ENCODE results near the gene GLT1D1. TPM values are rescaled to one million over a fixed set of nuclear protein-coding genes. Genes with fewer than 3 reads are reported as not detected.

Gene GLT1D1
- total RNA-seq, 3 donors from 2014 or later = 0.16 to 0.73 (median 0.33) TPM

DNA sequence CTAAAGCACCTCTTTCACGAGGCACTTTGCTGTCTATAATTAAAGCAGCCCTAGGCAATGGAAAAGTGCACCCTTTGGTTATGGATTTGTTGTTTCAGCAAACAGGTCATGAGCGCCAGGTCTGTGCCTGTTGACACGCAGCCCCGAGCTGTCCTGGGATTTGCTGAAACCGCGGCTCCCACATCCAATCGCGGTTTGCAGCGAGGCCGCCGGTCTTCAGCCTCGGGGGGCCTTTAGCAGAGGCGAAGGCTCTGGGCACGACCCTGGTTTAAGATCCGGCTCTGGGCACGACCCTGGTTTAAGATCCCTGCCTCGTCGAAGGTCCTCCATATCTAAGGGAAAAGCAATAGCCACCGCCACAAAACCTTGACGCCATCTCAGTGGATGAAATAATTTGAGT is 79.2 kb downstream of the GLT1D1 start:
- TF ChIP-seq, protein P1, sequence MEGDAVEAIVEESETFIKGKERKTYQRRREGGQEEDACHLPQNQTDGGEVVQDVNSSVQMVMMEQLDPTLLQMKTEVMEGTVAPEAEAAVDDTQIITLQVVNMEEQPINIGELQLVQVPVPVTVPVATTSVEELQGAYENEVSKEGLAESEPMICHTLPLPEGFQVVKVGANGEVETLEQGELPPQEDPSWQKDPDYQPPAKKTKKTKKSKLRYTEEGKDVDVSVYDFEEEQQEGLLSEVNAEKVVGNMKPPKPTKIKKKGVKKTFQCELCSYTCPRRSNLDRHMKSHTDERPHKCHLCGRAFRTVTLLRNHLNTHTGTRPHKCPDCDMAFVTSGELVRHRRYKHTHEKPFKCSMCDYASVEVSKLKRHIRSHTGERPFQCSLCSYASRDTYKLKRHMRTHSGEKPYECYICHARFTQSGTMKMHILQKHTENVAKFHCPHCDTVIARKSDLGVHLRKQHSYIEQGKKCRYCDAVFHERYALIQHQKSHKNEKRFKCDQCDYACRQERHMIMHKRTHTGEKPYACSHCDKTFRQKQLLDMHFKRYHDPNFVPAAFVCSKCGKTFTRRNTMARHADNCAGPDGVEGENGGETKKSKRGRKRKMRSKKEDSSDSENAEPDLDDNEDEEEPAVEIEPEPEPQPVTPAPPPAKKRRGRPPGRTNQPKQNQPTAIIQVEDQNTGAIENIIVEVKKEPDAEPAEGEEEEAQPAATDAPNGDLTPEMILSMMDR (IDR thresholded peaks at IDR 0.05) = no peak
- no peak for TF ChIP-seq POLR2AphosphoS5 (IDR thresholded peaks at IDR 0.05)
- TF ChIP-seq POLR2A (IDR thresholded peaks at IDR 0.05) = no peak
- no peak overlapping the region for H3K4me3 ChIP-seq
- no peak for DNase-seq (ENCODE audit: low spot score in 2 of 2)
- no peaks in the 10 kb centered on the region for H3K4me1 ChIP-seq
- intact Hi-C loops (cut with DNase I; ENCODE audit: low total_unique reads) = no loop called here
- no peaks in the 10 kb centered on the region for H3K9me3 ChIP-seq
- no peaks in the 10 kb centered on the region for H3K36me3 ChIP-seq
- H3K27me3 ChIP-seq = no peaks in the 10 kb centered on the region
- no peak overlapping the region for H3K27ac ChIP-seq

DNA sequence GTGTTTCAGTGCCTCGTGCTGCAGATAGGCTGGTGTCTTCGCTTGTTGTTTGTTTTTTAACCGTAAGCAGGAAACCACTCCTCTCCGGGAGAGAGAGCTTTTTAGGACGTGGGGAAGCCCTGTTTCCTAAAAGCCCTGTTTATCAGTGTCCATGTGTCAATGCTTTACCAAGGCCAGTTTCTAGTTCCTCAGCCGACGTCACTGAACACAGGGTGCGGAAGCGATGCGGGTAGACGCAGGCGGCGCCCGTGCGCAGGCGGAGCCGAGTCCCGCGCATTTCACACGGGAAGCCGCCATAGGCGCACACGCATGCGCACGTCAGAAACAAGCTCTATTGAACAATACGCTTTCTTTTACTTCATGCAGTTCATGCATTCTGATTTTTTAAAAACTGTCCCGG is 79.8 kb downstream of the GLT1D1 start:
- Histone ChIP-seq H3K27ac (no peak overlapping the region), H3K27me3 (no peaks in the 10 kb centered on the region), H3K4me1 (no peaks in the 10 kb centered on the region), H3K4me3 (no peak overlapping the region), H3K36me3 (no peaks in the 10 kb centered on the region), H3K9me3 (no peaks in the 10 kb centered on the region)
- TF ChIP-seq POLR2AphosphoS5 (IDR thresholded peaks at IDR 0.05) (no peak), POLR2A (IDR thresholded peaks at IDR 0.05) (no peak)
- TF ChIP-seq, protein P1 (IDR thresholded peaks at IDR 0.05) = no peak
- DNase-seq (ENCODE audit: low spot score in 2 of 2) = no peak
- intact Hi-C loops (cut with DNase I; ENCODE audit: low total_unique reads) = no loop called here

DNA sequence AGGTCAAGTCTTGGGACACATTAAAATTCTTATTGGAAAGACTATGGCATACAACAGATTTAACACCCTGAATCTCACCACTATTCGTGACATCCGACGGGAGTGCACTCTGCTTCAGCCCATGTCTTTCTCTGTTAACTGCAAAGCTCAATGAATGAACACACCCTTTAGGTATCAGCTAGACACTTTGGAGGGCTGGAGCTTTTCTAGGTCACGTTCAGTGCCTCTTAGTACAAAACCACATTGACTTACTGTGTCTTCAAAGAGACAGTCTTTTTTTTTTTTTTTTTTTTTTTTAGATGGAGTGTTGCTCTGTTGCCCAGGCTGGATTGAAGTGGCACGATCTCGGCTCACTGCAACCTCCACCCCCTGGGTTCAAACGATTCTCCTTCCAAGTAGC is 80.6 kb downstream of the GLT1D1 start:
- no peaks in the 10 kb centered on the region for H3K27me3 ChIP-seq
- no peaks in the 10 kb centered on the region for H3K4me1 ChIP-seq
- H3K27ac ChIP-seq = no peak overlapping the region
- intact Hi-C loops (cut with DNase I; ENCODE audit: low total_unique reads) = no loop called here
- no peaks in the 10 kb centered on the region for H3K9me3 ChIP-seq
- TF ChIP-seq POLR2AphosphoS5 (IDR thresholded peaks at IDR 0.05) (no peak), POLR2A (IDR thresholded peaks at IDR 0.05) (no peak)
- TF ChIP-seq, protein P1 (IDR thresholded peaks at IDR 0.05) = no peak
- DNase-seq (ENCODE audit: low spot score in 2 of 2) = no peak
- no peak overlapping the region for H3K4me3 ChIP-seq
- no peaks in the 10 kb centered on the region for H3K36me3 ChIP-seq

DNA sequence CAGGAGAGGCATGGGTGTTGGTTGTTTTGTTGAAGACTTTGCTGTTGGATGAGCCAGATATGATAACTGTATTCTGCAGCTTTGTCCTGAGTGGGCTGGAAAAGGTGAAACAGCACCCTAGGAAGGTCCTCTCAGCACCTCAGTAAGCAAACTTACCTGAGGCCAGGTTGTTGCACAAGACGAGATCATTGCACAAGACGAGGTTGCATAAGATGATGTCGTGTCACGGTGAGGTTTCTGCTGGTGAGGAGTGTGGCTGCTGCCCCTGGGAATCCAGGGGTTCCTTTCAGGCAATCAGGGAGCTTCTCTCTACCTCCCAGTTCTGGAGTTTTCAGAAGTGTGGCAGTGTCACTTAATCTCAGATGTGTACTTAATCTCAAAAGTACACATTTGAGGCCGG is 85.6 kb downstream of the GLT1D1 start:
- no peaks in the 10 kb centered on the region for H3K9me3 ChIP-seq
- peak in 1 of 3 donors; percentile 15 for TF ChIP-seq POLR2AphosphoS5 (IDR thresholded peaks at IDR 0.05)
- TF ChIP-seq, protein P1 (IDR thresholded peaks at IDR 0.05) = no peak
- H3K27ac ChIP-seq = no peak overlapping the region
- no peaks in the 10 kb centered on the region for H3K4me1 ChIP-seq
- intact Hi-C loops (cut with DNase I; ENCODE audit: low total_unique reads) = no loop called here
- no peaks in the 10 kb centered on the region for H3K36me3 ChIP-seq
- no peak for DNase-seq (ENCODE audit: low spot score in 2 of 2)
- H3K27me3 ChIP-seq = no peaks in the 10 kb centered on the region
- no peak overlapping the region for H3K4me3 ChIP-seq

DNA sequence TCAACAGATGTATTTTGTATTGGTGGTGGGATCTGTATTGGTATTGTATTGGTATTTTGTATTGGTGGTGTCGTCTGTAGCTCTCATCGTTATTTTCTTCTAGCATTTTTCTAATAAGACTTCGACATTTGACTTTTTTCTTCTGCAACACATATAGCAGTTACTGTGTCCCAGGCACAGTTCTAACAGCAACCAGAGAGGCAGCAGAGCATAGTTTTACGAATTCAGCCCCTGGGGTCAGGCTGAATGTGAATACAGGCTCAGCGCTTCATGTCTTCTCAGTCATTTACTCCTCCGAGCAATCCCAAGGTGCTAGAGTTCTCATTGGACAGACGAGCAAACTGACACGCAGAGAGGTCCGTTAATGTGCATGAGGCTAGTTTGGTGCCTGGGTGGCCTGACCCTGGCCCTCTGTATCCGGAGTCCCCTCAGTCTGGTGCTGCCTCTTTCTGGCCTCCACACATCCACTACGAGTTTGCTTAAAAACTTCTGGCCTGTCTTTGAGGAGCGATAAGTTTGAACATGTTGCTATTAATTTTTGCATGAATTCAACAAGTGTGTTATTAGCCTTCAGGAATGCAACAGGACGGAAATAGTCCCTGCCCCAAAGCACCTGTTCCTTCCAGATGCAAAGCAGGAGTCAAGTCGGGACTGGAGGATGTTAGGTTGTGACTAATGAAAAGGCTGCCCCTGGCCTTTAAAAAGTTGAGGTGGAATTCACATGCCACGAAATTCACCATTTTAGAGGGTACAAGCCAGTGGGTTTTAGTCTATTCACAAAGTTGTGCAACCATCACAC is 87.0 kb downstream of the GLT1D1 start:
- Histone ChIP-seq H3K36me3 (no peaks in the 10 kb centered on the region), H3K27me3 (no peaks in the 10 kb centered on the region), H3K9me3 (no peaks in the 10 kb centered on the region), H3K4me3 (no peak overlapping the region), H3K27ac (no peak overlapping the region), H3K4me1 (no peaks in the 10 kb centered on the region)
- intact Hi-C loops (cut with DNase I; ENCODE audit: low total_unique reads) = no loop called here
- TF ChIP-seq POLR2A (IDR thresholded peaks at IDR 0.05) (no peak), POLR2AphosphoS5 (IDR thresholded peaks at IDR 0.05) (no peak)
- TF ChIP-seq, protein P1 (IDR thresholded peaks at IDR 0.05) = no peak
- no peak for DNase-seq (ENCODE audit: low spot score in 2 of 2)

Data from breast epithelium (tissue), 4 donors.